Thymus (tissue), 11 donors: ENCODE data around the gene SLCO4A1. TPM values are rescaled to one million over a fixed set of nuclear protein-coding genes. Genes with fewer than 3 reads are reported as not detected.
A peak's percentile ranks its signal among the peaks of the same experiment; 100 is the strongest.

ENCODE experiments used
- DNase-seq, 9 donors: peaks; one replicate each; pipeline ENCODE4 v3.0.0-alpha.2; 2013; ENCODE audit warnings: low spot score in 9 of 9, low read depth in 6 of 9, missing footprints in 1 of 9
- H3K27ac ChIP-seq, 2 donors: one replicate each; pipeline ENCODE4 v1.5.1; 2013; ENCODE audit warnings: control low read depth in 1 of 2, low read depth in 1 of 2, low read length in 1 of 2, mild to moderate bottlenecking in 1 of 2, moderate library complexity in 1 of 2
- H3K27me3 ChIP-seq, 2 donors: one replicate each; pipeline ENCODE4 v1.5.1; 2013; ENCODE audit warnings: low read length in 1 of 2; ENCODE audit not compliant: control insufficient read depth in 2 of 2, insufficient read depth in 1 of 2
- H3K36me3 ChIP-seq, 2 donors: one replicate each; pipeline ENCODE4 v1.5.1; 2013; ENCODE audit warnings: low read length in 1 of 2, mild to moderate bottlenecking in 1 of 2, moderate library complexity in 1 of 2; ENCODE audit not compliant: control insufficient read depth in 2 of 2, insufficient read depth in 2 of 2
- H3K4me1 ChIP-seq, 2 donors: one replicate each; pipeline ENCODE4 v1.5.1; 2013; ENCODE audit warnings: low read length in 2 of 2; ENCODE audit not compliant: control insufficient read depth in 2 of 2, insufficient read depth in 2 of 2
- H3K4me3 ChIP-seq, 2 donors: one replicate each; pipeline ENCODE4 v1.5.1; 2013; ENCODE audit warnings: low read length in 2 of 2, control low read depth in 1 of 2, mild to moderate bottlenecking in 1 of 2
- H3K9me3 ChIP-seq, 2 donors: one replicate each; pipeline ENCODE4 v1.5.1; 2013; ENCODE audit warnings: low read length in 1 of 2, mild to moderate bottlenecking in 1 of 2; ENCODE audit not compliant: control insufficient read depth in 2 of 2, insufficient read depth in 1 of 2
- whole genome bisulfite sequencing: extraction: QIAGEN DNeasy Blood & Tissue Kit; methylation state at CpG from one replicate; pipeline ENCODE4 v1.1.7; 2013; 5-methylcytosine and 5-hydroxymethylcytosine counted together
- polyA plus RNA-seq: library from polyadenylated mRNA; stranded (reverse); fragments of 200-250 nt; gene quantifications from one replicate; pipeline ENCODE4 v1.2.3, GENCODE V29; 2013
- total RNA-seq: library from RNA; stranded (reverse); fragments of 120-200 nt; gene quantifications from one replicate; pipeline ENCODE4 v1.2.4, GENCODE V29; 2013
- donor health status: healthy.

The SLCO4A1 gene
- total and polyA plus RNA-seq, 2 donors: 3.4 to 13.4 TPM

GRCh38 chr20:62640870-62641269, 1.4 kb upstream of the SLCO4A1 start:
- 88% methylated on average over 9 of the region's 9 CpGs for WGBS
- H3K9me3 ChIP-seq: no peaks in the 10 kb centered on the region
- H3K27ac ChIP-seq: no peak overlapping the region
- H3K36me3 ChIP-seq: no peaks in the 10 kb centered on the region
- no peak overlapping the region for H3K4me3 ChIP-seq
- peaks cover 11 to 55% of the 10 kb centered on the region in 2 donors for H3K27me3 ChIP-seq
- no peak for DNase-seq
- H3K4me1 ChIP-seq: peaks cover 14 to 30% of the 10 kb centered on the region in 2 donors

GRCh38 chr20:62641321-62642050, 817 bp upstream of the SLCO4A1 start:
- DNase-seq: no peak
- Histone ChIP-seq H3K36me3 (no peaks in the 10 kb centered on the region), H3K4me1 (peaks cover 14 to 26% of the 10 kb centered on the region in 2 donors), H3K27me3 (peaks cover 8 to 48% of the 10 kb centered on the region in 2 donors), H3K4me3 (peak overlapping the region; percentile 10 to 60), H3K27ac (no peak overlapping the region), H3K9me3 (no peaks in the 10 kb centered on the region)
- WGBS: 18% methylated on average over 32 of the region's 32 CpGs

- peak in 6 of 9 donors; percentile 32 to 84 (median 63) for DNase-seq
- WGBS: 4% methylated on average over 84 of the region's 84 CpGs
Measured at GRCh38 chr20:62642666-62643520, 590 bp downstream of the SLCO4A1 start.

GRCh38 chr20:62643521-62644043, 1.3 kb downstream of the SLCO4A1 start:
- 87% methylated on average over 14 of the region's 14 CpGs for WGBS
- no peaks in the 10 kb centered on the region for H3K9me3 ChIP-seq
- DNase-seq: no peak
- no peak overlapping the region for H3K27ac ChIP-seq
- no peaks in the 10 kb centered on the region for H3K36me3 ChIP-seq
- H3K4me1 ChIP-seq: peaks cover 14 to 20% of the 10 kb centered on the region in 2 donors
- peaks cover 7 to 36% of the 10 kb centered on the region in 2 donors for H3K27me3 ChIP-seq
- peak overlapping the region; percentile 48 to 60 for H3K4me3 ChIP-seq

More at GRCh38 chr20:62642666-62643520, 590 bp downstream of the SLCO4A1 start:
- H3K9me3 ChIP-seq: no peaks in the 10 kb centered on the region
- no peaks in the 10 kb centered on the region for H3K36me3 ChIP-seq
- peak overlapping the region; percentile 48 to 60 for H3K4me3 ChIP-seq
- H3K27ac ChIP-seq: no peak overlapping the region
- peaks cover 14 to 20% of the 10 kb centered on the region in 2 donors for H3K4me1 ChIP-seq
- H3K27me3 ChIP-seq: peaks cover 8 to 37% of the 10 kb centered on the region in 2 donors

- peaks cover 14 to 20% of the 10 kb centered on the region in 2 donors for H3K4me1 ChIP-seq
- no peak for DNase-seq
- 97% methylated on average over 23 of the region's 23 CpGs for WGBS
- no peak overlapping the region for H3K4me3 ChIP-seq
- no peaks in the 10 kb centered on the region for H3K36me3 ChIP-seq
- no peaks in the 10 kb centered on the region for H3K9me3 ChIP-seq
- no peak overlapping the region for H3K27ac ChIP-seq
- H3K27me3 ChIP-seq: peaks cover 6 to 33% of the 10 kb centered on the region in 2 donors
Measured at GRCh38 chr20:62644044-62644795, 1.9 kb downstream of the SLCO4A1 start.

- peaks cover 14 to 20% of the 10 kb centered on the region in 2 donors for H3K4me1 ChIP-seq
- H3K27me3 ChIP-seq: peaks cover 6 to 31% of the 10 kb centered on the region in 2 donors
- 89% methylated on average over 12 of the region's 12 CpGs for WGBS
- H3K36me3 ChIP-seq: no peaks in the 10 kb centered on the region
- H3K4me3 ChIP-seq: no peak overlapping the region
- H3K27ac ChIP-seq: no peak overlapping the region
- no peak for DNase-seq
- H3K9me3 ChIP-seq: no peaks in the 10 kb centered on the region
Measured at GRCh38 chr20:62644802-62645496, 2.6 kb downstream of the SLCO4A1 start.

GRCh38 chr20:62645613-62646012, 3.3 kb downstream of the SLCO4A1 start:
- H3K27ac ChIP-seq: no peak overlapping the region
- no peaks in the 10 kb centered on the region for H3K9me3 ChIP-seq
- WGBS: 95% methylated on average over 15 of the region's 15 CpGs
- H3K36me3 ChIP-seq: peaks cover 0 to 2% of the 10 kb centered on the region in 2 donors
- H3K4me3 ChIP-seq: no peak overlapping the region
- H3K27me3 ChIP-seq: peaks cover 6 to 26% of the 10 kb centered on the region in 2 donors
- peaks cover 16 to 20% of the 10 kb centered on the region in 2 donors for H3K4me1 ChIP-seq
- DNase-seq: no peak

- 95% methylated on average over 12 of the region's 12 CpGs for WGBS
- Histone ChIP-seq H3K4me1 (peaks cover 24 to 27% of the 10 kb centered on the region in 2 donors), H3K27me3 (peaks cover 0 to 13% of the 10 kb centered on the region in 2 donors), H3K4me3 (no peak overlapping the region), H3K27ac (no peak overlapping the region), H3K9me3 (no peaks in the 10 kb centered on the region), H3K36me3 (peaks cover 0 to 2% of the 10 kb centered on the region in 2 donors)
- DNase-seq: no peak
Measured at GRCh38 chr20:62646851-62647520, 4.7 kb downstream of the SLCO4A1 start.
